Common myeloid progenitor, CD34-positive (primary cell): ENCODE results near the gene IGF2BP2.

Experiments
- CTCF ChIA-PET: fragments of 350-600 bp; sonication (Branson Sonifier 250); formaldehyde crosslinking; loops from one replicate; lab custom pipeline; 2021; ENCODE audit warnings: antibody characterized with exemption; lab: Charles Lee
- POLR2A ChIA-PET: fragments of 350-600 bp; sonication (Branson Sonifier 250); formaldehyde crosslinking; loops from one replicate; lab custom pipeline; 2021; ENCODE audit warnings: antibody characterized with exemption; lab: Charles Lee
- DNase-seq, 3 donors: peaks; one replicate each; pipeline versions ENCODE4 v3.0.0 to v3.0.0-alpha.2; 2013
- H3K27ac ChIP-seq, 2 experiments: 1 replicate in 1 of 2; 2 replicates in 1 of 2; pipeline ENCODE4 v1.7.0; 2013; ENCODE audit warnings: inconsistent platforms in 2 of 2, low read length in 2 of 2, mild to moderate bottlenecking in 2 of 2, low read depth in 1 of 2, moderate library complexity in 1 of 2; ENCODE audit not compliant: severe bottlenecking in 2 of 2, insufficient read depth in 1 of 2, poor library complexity in 1 of 2
- H3K27me3 ChIP-seq, 5 experiments: replicated peaks in 2 of 5; 1 replicate in 3 of 5; 2 replicates in 2 of 5; pipeline versions ENCODE4 v1.6.1 to v1.7.0; 2013; ENCODE audit warnings: low read length in 4 of 5, mild to moderate bottlenecking in 2 of 5, moderate library complexity in 2 of 5, inconsistent platforms in 1 of 5; ENCODE audit not compliant: insufficient read depth in 5 of 5, control insufficient read depth in 4 of 5
- H3K36me3 ChIP-seq, 4 experiments: 1 replicate in 2 of 4; 2 replicates in 2 of 4; pipeline versions ENCODE4 v1.6.1 to v1.7.0; 2013; ENCODE audit warnings: low read length in 3 of 4, control low read depth in 1 of 4, mild to moderate bottlenecking in 1 of 4; ENCODE audit not compliant: control insufficient read depth in 4 of 4, insufficient read depth in 4 of 4
- H3K4me1 ChIP-seq, 4 experiments: 1 replicate in 3 of 4; 2 replicates in 1 of 4; pipeline versions ENCODE4 v1.6.1 to v1.7.1; 2013; ENCODE audit warnings: low read length in 3 of 4, mild to moderate bottlenecking in 3 of 4, control low read depth in 1 of 4, inconsistent platforms in 1 of 4, moderate library complexity in 1 of 4; ENCODE audit not compliant: control insufficient read depth in 4 of 4, insufficient read depth in 4 of 4; ENCODE audit errors: control extremely low read depth in 1 of 4
- H3K4me3 ChIP-seq, 7 experiments: 1 replicate in 4 of 7; 2 replicates in 3 of 7; pipeline versions ENCODE4 v1.5.1 to v1.7.0; 2013; ENCODE audit warnings: mild to moderate bottlenecking in 7 of 7, low read length in 6 of 7, moderate library complexity in 6 of 7, inconsistent platforms in 2 of 7, low read depth in 2 of 7, control low read depth in 1 of 7; ENCODE audit not compliant: insufficient read depth in 4 of 7, control insufficient read depth in 1 of 7; ENCODE audit errors: extremely low read depth in 1 of 7
- H3K9me3 ChIP-seq, 5 experiments: 1 replicate in 4 of 5; 2 replicates in 1 of 5; pipeline versions ENCODE4 v1.6.1 to v1.7.1; 2013; ENCODE audit warnings: low read length in 4 of 5, mild to moderate bottlenecking in 2 of 5, inconsistent platforms in 1 of 5, low read depth in 1 of 5, moderate library complexity in 1 of 5; ENCODE audit not compliant: control insufficient read depth in 4 of 5, insufficient read depth in 2 of 5; ENCODE audit errors: control extremely low read depth in 1 of 5
- WGBS: methylation state at CpG from one replicate; pipeline ENCODE4 v1.1.5; 2013; ENCODE audit not compliant: insufficient coverage; 5-methylcytosine and 5-hydroxymethylcytosine counted together

The IGF2BP2 gene

GRCh38 chr3:185630182-185630622, 194.6 kb downstream of the IGF2BP2 start:
- H3K36me3 ChIP-seq, result peaks cover 10 to 35% (median 21%) of the 10 kb centered on the region in 4 experiments
- no peaks in the 10 kb centered on the region for H3K27me3 ChIP-seq
- peaks cover 0 to 9% (median 3%) of the 10 kb centered on the region in 4 experiments for H3K4me1 ChIP-seq
- DNase-seq, result peak in 2 of 3 donors; percentile 25 to 35
- POLR2A ChIA-PET, result no interaction called here
- H3K27ac ChIP-seq, result peak overlapping the region in 1 of 2 experiments; percentile 12
- H3K9me3 ChIP-seq, result no peaks in the 10 kb centered on the region
- CTCF ChIA-PET, result no interaction called here
- no peak overlapping the region for H3K4me3 ChIP-seq
- WGBS, result 55% methylated on average over 6 of the region's 6 CpGs

- ChIA-PET CTCF (no interaction called here), POLR2A (no interaction called here)
- peak in 1 of 3 donors; percentile 4 for DNase-seq
- no peaks in the 10 kb centered on the region for H3K9me3 ChIP-seq
- 100% methylated on average over 3 of the region's 4 CpGs for WGBS
- peaks cover 10 to 37% (median 21%) of the 10 kb centered on the region in 4 experiments for H3K36me3 ChIP-seq
- peaks cover 0 to 9% (median 3%) of the 10 kb centered on the region in 4 experiments for H3K4me1 ChIP-seq
- H3K27ac ChIP-seq, result peak overlapping the region in 1 of 2 experiments; percentile 12
- H3K27me3 ChIP-seq, result no peaks in the 10 kb centered on the region
- H3K4me3 ChIP-seq, result no peak overlapping the region
These were observed 195.2 kb downstream of the IGF2BP2 start for GRCh38 chr3:185629554-185630181.

- WGBS, result no CpG with 5 or more reads among the region's 1 CpG
- Histone ChIP-seq H3K9me3 (no peaks in the 10 kb centered on the region), H3K4me3 (no peak overlapping the region), H3K27me3 (no peaks in the 10 kb centered on the region), H3K27ac (no peak overlapping the region), H3K4me1 (peaks cover 0 to 9% (median 3%) of the 10 kb centered on the region in 4 experiments), H3K36me3 (peaks cover 19 to 53% (median 32%) of the 10 kb centered on the region in 4 experiments)
- ChIA-PET CTCF (interaction anchor here (0.8 to 2.8 kb wide), 2 partner anchors 21 to 28 kb away, joined by 3 to 10 read pairs; no protein-coding TSS in a partner anchor), POLR2A (no interaction called here)
- no peak for DNase-seq
These were observed 199.1 kb downstream of the IGF2BP2 start for GRCh38 chr3:185625784-185626183.

- 100% methylated on average over 3 of the region's 7 CpGs for WGBS
These were observed 200.7 kb downstream of the IGF2BP2 start for GRCh38 chr3:185623939-185624665.

GRCh38 chr3:185613016-185613415, 211.8 kb downstream of the IGF2BP2 start:
- POLR2A ChIA-PET, result no interaction called here
- CTCF ChIA-PET, result no interaction called here
- H3K27ac ChIP-seq, result no peak overlapping the region
- H3K9me3 ChIP-seq, result no peaks in the 10 kb centered on the region
- H3K4me1 ChIP-seq, result no peaks in the 10 kb centered on the region
- no peaks in the 10 kb centered on the region for H3K27me3 ChIP-seq
- no peak for DNase-seq
- H3K4me3 ChIP-seq, result no peak overlapping the region
- 100% methylated on average over 1 of the region's 6 CpGs for WGBS
- H3K36me3 ChIP-seq, result peaks cover 24 to 72% (median 45%) of the 10 kb centered on the region in 4 experiments

More at GRCh38 chr3:185623939-185624665, 200.7 kb downstream of the IGF2BP2 start:
- CTCF ChIA-PET, result interaction anchor here (1.4 to 2.8 kb wide), 2 partner anchors 20 to 36 kb away, joined by 4 to 10 read pairs; no protein-coding TSS in a partner anchor
- H3K27me3 ChIP-seq, result no peaks in the 10 kb centered on the region
- H3K36me3 ChIP-seq, result peaks cover 15 to 51% (median 32%) of the 10 kb centered on the region in 4 experiments
- H3K9me3 ChIP-seq, result no peaks in the 10 kb centered on the region
- peak overlapping the region in 1 of 2 experiments; percentile 14 for H3K27ac ChIP-seq
- no peak for DNase-seq
- H3K4me1 ChIP-seq, result no peaks in the 10 kb centered on the region
- no peak overlapping the region for H3K4me3 ChIP-seq
- POLR2A ChIA-PET, result no interaction called here

GRCh38 chr3:185606196-185606595, 218.6 kb downstream of the IGF2BP2 start:
- Histone ChIP-seq H3K9me3 (no peaks in the 10 kb centered on the region), H3K4me3 (no peak overlapping the region), H3K27me3 (no peaks in the 10 kb centered on the region), H3K4me1 (no peaks in the 10 kb centered on the region), H3K36me3 (peaks cover 18 to 67% (median 51%) of the 10 kb centered on the region in 4 experiments), H3K27ac (no peak overlapping the region)
- no peak for DNase-seq
- POLR2A ChIA-PET, result no interaction called here
- CTCF ChIA-PET, result interaction anchor here (0.9 kb wide), 1 partner anchor 14 kb away, joined by 3 read pairs; no protein-coding TSS in a partner anchor
- WGBS, result 88% methylated on average over 3 of the region's 4 CpGs

GRCh38 chr3:185605566-185605965, 219.3 kb downstream of the IGF2BP2 start:
- no peaks in the 10 kb centered on the region for H3K9me3 ChIP-seq
- no peaks in the 10 kb centered on the region for H3K27me3 ChIP-seq
- H3K27ac ChIP-seq, result no peak overlapping the region
- H3K36me3 ChIP-seq, result peaks cover 23 to 73% (median 53%) of the 10 kb centered on the region in 4 experiments
- POLR2A ChIA-PET, result no interaction called here
- DNase-seq, result no peak
- H3K4me3 ChIP-seq, result no peak overlapping the region
- CTCF ChIA-PET, result interaction anchor here (2.7 kb wide), 1 partner anchor 20 kb away, joined by 10 read pairs; no protein-coding TSS in a partner anchor
- H3K4me1 ChIP-seq, result no peaks in the 10 kb centered on the region
